Panc1 (cell line): ENCODE results near the gene C1QTNF1. TPM values are rescaled to one million over a fixed set of nuclear protein-coding genes. Genes with fewer than 3 reads are reported as not detected.

Experiments
- ATAC-seq: fragments of 200-7000 bp; cut with Tn5 transposase; 2 replicates; pipeline ENCODE4 v1.9.1; 2020; ENCODE audit warnings: mild to moderate bottlenecking, moderate library complexity
- BruUV-seq: library from RNA; stranded (reverse); fragments of 400-500 nt; replicated peaks from 2 replicates; lab custom pipeline; 2021; lab: Mats Ljungman, UMichigan
- CTCF ChIA-PET: fragments of 300-600 bp; sonication (Branson Sonifier 250); formaldehyde crosslinking; loops from one replicate; lab custom pipeline; 2022; ENCODE audit warnings: antibody characterized with exemption; lab: Charles Lee
- POLR2A ChIA-PET: fragments of 300-600 bp; sonication (Branson Sonifier 250); formaldehyde crosslinking; loops from one replicate; lab custom pipeline; 2022; ENCODE audit warnings: antibody characterized with exemption; lab: Charles Lee
- DNase-seq: peaks from one replicate; pipeline ENCODE4 v3.0.0-alpha.2; 2010; ENCODE audit warnings: low read depth, low spot score
- H3K27ac ChIP-seq: 2 replicates; pipeline ENCODE4 v1.5.1; 2011; ENCODE audit warnings: mild to moderate bottlenecking, low read length, inconsistent platforms
- H3K27me3 ChIP-seq: fragments of 200-500 bp; sonication (Bioruptor generic); 2 replicates; pipeline ENCODE4 v1.6.0; 2014; ENCODE audit warnings: low read length, inconsistent platforms; ENCODE audit not compliant: control insufficient read depth, insufficient read depth
- H3K36me3 ChIP-seq: fragments of 200-500 bp; sonication (Bioruptor generic); 2 replicates; pipeline ENCODE4 v1.5.1; 2014; ENCODE audit warnings: inconsistent platforms, mild to moderate bottlenecking, low read length, moderate library complexity; ENCODE audit not compliant: control insufficient read depth, insufficient read depth
- H3K4me1 ChIP-seq: 2 replicates; pipeline ENCODE4 v1.5.1; 2011; ENCODE audit warnings: inconsistent platforms, mild to moderate bottlenecking, low read length, moderate library complexity; ENCODE audit not compliant: control insufficient read depth, insufficient read depth
- H3K4me3 ChIP-seq, 2 experiments: 2 replicates each; pipeline ENCODE4 v1.5.1; 2011 to 2012; ENCODE audit warnings: low read depth in 2 of 2, low read length in 2 of 2, mild to moderate bottlenecking in 2 of 2, inconsistent platforms in 1 of 2, moderate library complexity in 1 of 2
- H3K9me3 ChIP-seq: fragments of 200-500 bp; sonication (Bioruptor generic); 2 replicates; pipeline ENCODE4 v1.5.1; 2014; ENCODE audit warnings: low read depth, mild to moderate bottlenecking, inconsistent platforms, low read length, moderate library complexity; ENCODE audit not compliant: control insufficient read depth, insufficient read depth
- POLR2AphosphoS5 ChIP-seq: IDR thresholded peaks from 2 replicates; pipeline ENCODE4 v1.6.1; 2012; ENCODE audit warnings: mild to moderate bottlenecking, low read depth, low read length, moderate library complexity
- SIN3A ChIP-seq: IDR thresholded peaks from 2 replicates; pipeline ENCODE4 v1.6.1; 2012; ENCODE audit warnings: low read depth, mild to moderate bottlenecking, low read length, moderate library complexity, borderline replicate concordance; ENCODE audit not compliant: insufficient read depth
- TCF7L2 ChIP-seq: IDR thresholded peaks from 2 replicates; pipeline ENCODE4 v1.6.1; 2011; ENCODE audit warnings: mild to moderate bottlenecking, low read depth, low read length, inconsistent platforms
- in situ Hi-C: cut with HindIII; loops from 2 replicates; pipeline ENCODE4 v1.10.0; 2016; ENCODE audit warnings: low sequenced_read_pairs, low pct_unique_long_range_greater_than_20kb
- intact Hi-C: fragments of 100-400 bp; cut with micrococcal nuclease; formaldehyde crosslinking; loops from one replicate; pipeline ENCODE4 v1.10.0; 2022; ENCODE audit not compliant: unreplicated experiment
- total RNA-seq: library from RNA; stranded (reverse); gene quantifications from one replicate; pipeline ENCODE4 v1.2.1, GENCODE V29; 2021; ENCODE audit not compliant: unreplicated experiment
- TF ChIP-seq, protein P1 (sequence below), 2 experiments: IDR thresholded peaks; 2 replicates each; pipeline ENCODE4 v1.6.1; 2011 to 2012; ENCODE audit warnings: low read depth in 2 of 2, control low read depth in 1 of 2, low read length in 1 of 2, mild to moderate bottlenecking in 1 of 2, moderate library complexity in 1 of 2; ENCODE audit not compliant: insufficient read depth in 1 of 2
- TF ChIP-seq, protein P2 (sequence below): fragments of 450-650 bp; IDR thresholded peaks from 2 replicates; pipeline ENCODE4 v1.5.1; 2017; ENCODE audit warnings: mild to moderate bottlenecking

Gene C1QTNF1
- total RNA-seq, 1 experiment from 2014 or later: 1.5 TPM

DNA sequence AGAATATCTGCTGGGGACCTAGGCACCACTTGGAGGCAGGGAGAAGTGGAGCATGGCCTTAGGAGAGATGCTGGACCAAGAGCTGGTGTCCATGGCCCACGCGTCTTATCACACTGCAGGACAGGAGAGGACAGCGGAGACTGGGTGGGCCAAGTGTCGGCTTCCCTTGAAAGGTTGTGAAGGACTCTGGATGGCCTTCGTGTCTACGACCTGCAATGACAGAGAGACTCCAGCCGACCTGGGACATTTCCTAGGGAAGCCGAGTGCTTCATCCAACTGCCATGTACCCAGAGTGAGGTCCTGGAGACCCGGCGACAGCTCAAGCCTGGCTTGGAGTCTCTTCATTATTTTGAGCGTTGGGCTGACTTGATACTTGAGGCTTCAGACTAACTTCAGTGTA lies 20.5 kb downstream of the C1QTNF1 start:
- Histone ChIP-seq H3K4me3 (no peak overlapping the region), H3K27ac (no peak overlapping the region), H3K27me3 (no peaks in the 10 kb centered on the region; the same call in 1 of the 2 replicates), H3K4me1 (no peaks in the 10 kb centered on the region), H3K9me3 (no peaks in the 10 kb centered on the region), H3K36me3 (no peaks in the 10 kb centered on the region)
- POLR2A ChIA-PET: no interaction called here
- DNase-seq (no peak), ATAC-seq (no peak)
- CTCF ChIA-PET: interaction anchor here (0.6 to 2.0 kb wide), 4 partner anchors 26 to 347 kb away, joined by 3 to 11 read pairs (median 4); no protein-coding TSS in a partner anchor
- TF ChIP-seq POLR2AphosphoS5 (no peak), SIN3A (no peak), TCF7L2 (no peak)
- TF ChIP-seq, protein P1, sequence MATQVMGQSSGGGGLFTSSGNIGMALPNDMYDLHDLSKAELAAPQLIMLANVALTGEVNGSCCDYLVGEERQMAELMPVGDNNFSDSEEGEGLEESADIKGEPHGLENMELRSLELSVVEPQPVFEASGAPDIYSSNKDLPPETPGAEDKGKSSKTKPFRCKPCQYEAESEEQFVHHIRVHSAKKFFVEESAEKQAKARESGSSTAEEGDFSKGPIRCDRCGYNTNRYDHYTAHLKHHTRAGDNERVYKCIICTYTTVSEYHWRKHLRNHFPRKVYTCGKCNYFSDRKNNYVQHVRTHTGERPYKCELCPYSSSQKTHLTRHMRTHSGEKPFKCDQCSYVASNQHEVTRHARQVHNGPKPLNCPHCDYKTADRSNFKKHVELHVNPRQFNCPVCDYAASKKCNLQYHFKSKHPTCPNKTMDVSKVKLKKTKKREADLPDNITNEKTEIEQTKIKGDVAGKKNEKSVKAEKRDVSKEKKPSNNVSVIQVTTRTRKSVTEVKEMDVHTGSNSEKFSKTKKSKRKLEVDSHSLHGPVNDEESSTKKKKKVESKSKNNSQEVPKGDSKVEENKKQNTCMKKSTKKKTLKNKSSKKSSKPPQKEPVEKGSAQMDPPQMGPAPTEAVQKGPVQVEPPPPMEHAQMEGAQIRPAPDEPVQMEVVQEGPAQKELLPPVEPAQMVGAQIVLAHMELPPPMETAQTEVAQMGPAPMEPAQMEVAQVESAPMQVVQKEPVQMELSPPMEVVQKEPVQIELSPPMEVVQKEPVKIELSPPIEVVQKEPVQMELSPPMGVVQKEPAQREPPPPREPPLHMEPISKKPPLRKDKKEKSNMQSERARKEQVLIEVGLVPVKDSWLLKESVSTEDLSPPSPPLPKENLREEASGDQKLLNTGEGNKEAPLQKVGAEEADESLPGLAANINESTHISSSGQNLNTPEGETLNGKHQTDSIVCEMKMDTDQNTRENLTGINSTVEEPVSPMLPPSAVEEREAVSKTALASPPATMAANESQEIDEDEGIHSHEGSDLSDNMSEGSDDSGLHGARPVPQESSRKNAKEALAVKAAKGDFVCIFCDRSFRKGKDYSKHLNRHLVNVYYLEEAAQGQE (IDR thresholded peaks at IDR 0.05; ENCODE audit: insufficient read depth in 1 of 2, low read depth in 2 of 2, low read length in 1 of 2): no peak
- TF ChIP-seq, protein P2, sequence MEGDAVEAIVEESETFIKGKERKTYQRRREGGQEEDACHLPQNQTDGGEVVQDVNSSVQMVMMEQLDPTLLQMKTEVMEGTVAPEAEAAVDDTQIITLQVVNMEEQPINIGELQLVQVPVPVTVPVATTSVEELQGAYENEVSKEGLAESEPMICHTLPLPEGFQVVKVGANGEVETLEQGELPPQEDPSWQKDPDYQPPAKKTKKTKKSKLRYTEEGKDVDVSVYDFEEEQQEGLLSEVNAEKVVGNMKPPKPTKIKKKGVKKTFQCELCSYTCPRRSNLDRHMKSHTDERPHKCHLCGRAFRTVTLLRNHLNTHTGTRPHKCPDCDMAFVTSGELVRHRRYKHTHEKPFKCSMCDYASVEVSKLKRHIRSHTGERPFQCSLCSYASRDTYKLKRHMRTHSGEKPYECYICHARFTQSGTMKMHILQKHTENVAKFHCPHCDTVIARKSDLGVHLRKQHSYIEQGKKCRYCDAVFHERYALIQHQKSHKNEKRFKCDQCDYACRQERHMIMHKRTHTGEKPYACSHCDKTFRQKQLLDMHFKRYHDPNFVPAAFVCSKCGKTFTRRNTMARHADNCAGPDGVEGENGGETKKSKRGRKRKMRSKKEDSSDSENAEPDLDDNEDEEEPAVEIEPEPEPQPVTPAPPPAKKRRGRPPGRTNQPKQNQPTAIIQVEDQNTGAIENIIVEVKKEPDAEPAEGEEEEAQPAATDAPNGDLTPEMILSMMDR: no peak
- intact Hi-C loops: no loop called here
- in situ Hi-C loops: no loop called here
- BruUV-seq: no TSS peak

DNA sequence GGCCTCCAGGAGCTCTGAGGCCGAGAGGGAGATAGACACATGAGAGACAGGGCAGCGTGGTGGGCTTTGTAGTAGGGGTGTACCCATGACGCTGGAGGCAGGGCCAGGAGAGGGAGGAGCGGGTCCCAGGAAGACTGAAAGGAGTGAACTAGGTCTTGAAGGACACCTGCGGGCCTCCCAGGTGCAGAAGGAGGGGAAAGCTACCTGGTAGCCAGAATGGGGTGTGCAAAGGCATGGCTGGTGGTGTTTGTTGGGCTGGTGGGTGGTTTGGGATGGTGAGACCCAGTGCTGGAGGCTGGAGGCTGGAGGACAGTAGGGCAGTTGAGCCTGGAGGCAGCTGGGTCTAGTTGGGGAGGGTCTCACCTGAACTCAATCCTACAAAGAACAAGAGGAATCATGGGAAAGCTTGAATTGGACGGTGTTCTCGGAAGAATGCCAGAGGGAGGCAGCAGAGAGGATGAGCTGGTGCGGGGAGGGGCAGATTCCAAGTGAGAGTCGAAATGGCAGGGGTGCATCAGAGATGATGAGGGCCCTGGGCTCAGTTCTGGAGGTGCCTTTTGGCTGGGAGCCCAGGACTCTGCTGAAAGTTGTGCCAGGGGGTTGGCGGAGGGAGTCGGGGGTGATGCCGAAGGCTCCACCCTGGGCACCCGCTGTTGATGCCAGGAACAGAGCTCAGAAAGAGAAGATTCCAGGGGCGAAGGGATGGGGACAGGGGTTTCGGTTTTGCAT lies 21.2 kb downstream of the C1QTNF1 start:
- H3K27ac ChIP-seq: no peak overlapping the region
- no peak overlapping the region for H3K4me3 ChIP-seq
- H3K9me3 ChIP-seq: no peaks in the 10 kb centered on the region
- intact Hi-C loops (no loop called here), in situ Hi-C loops (no loop called here)
- no peaks in the 10 kb centered on the region for H3K4me1 ChIP-seq
- BruUV-seq: no TSS peak
- ChIA-PET POLR2A (interaction anchor here (0.6 kb wide), 1 partner anchor 9 kb away, joined by 7 read pairs; no protein-coding TSS in a partner anchor), CTCF (interaction anchor here (0.5 to 2.0 kb wide), 16 partner anchors 9 to 881 kb away, joined by 3 to 11 read pairs (median 4); no protein-coding TSS in a partner anchor)
- no peak for ATAC-seq
- H3K36me3 ChIP-seq: no peaks in the 10 kb centered on the region
- TF ChIP-seq SIN3A (no peak), POLR2AphosphoS5 (no peak), TCF7L2 (no peak)
- TF ChIP-seq, protein P2: no peak
- TF ChIP-seq, protein P1 (IDR thresholded peaks at IDR 0.05; ENCODE audit: insufficient read depth in 1 of 2, low read depth in 2 of 2, low read length in 1 of 2): no peak
- no peak for DNase-seq
- H3K27me3 ChIP-seq: no peaks in the 10 kb centered on the region; the same call in 1 of the 2 replicates
